Neural cell (in vitro differentiated cells): ENCODE results near the gene ASTN1. TPM values are rescaled to one million over a fixed set of nuclear protein-coding genes. Genes with fewer than 3 reads are reported as not detected.

Experiments
- H2AFZ ChIP-seq: fragments of 200-600, 300-800 bp; sonication (generic), shearing (Covaris generic); 2 replicates; pipeline ENCODE4 v1.6.0; 2014; ENCODE audit warnings: low read depth, mild to moderate bottlenecking, antibody characterized with exemption, low read length, moderate library complexity
- H3F3A ChIP-seq: fragments of 200-600 bp; shearing (Covaris generic); 2 replicates; pipeline ENCODE4 v1.6.1; 2016; ENCODE audit warnings: mild to moderate bottlenecking, moderate library complexity, mixed read lengths, antibody characterized with exemption, low read length; ENCODE audit not compliant: insufficient read depth, poor library complexity, severe bottlenecking
- H3K27ac ChIP-seq: fragments of 200-600, 300-800 bp; sonication (generic), shearing (Covaris generic); 2 replicates; pipeline ENCODE4 v1.5.1; 2014; ENCODE audit warnings: mild to moderate bottlenecking, low read length, moderate library complexity
- H3K27me3 ChIP-seq: fragments of 300-800, 200-600 bp; sonication (generic), shearing (Covaris generic); 2 replicates; pipeline ENCODE4 v1.6.0; 2014; ENCODE audit warnings: mild to moderate bottlenecking, low read depth, low read length, moderate library complexity; ENCODE audit not compliant: insufficient read depth
- H3K36me3 ChIP-seq: fragments of 300-800, 200-600 bp; sonication (generic), shearing (Covaris generic); 2 replicates; pipeline ENCODE4 v1.5.1; 2014; ENCODE audit warnings: mild to moderate bottlenecking, antibody characterized with exemption, low read length, moderate library complexity; ENCODE audit not compliant: insufficient read depth
- H3K4me2 ChIP-seq: fragments of 300-800, 200-600 bp; sonication (generic), shearing (Covaris generic); 2 replicates; pipeline ENCODE4 v1.6.0; 2014; ENCODE audit warnings: mild to moderate bottlenecking, low read length
- H3K4me3 ChIP-seq: fragments of 300-800, 200-600 bp; sonication (generic), shearing (Covaris generic); 2 replicates; pipeline ENCODE4 v1.5.1; 2014; ENCODE audit warnings: mild to moderate bottlenecking, low read length, moderate library complexity
- H3K79me2 ChIP-seq: fragments of 200-600 bp; shearing (Covaris generic); replicated peaks from 2 replicates; pipeline ENCODE4 v1.6.0; 2014; ENCODE audit warnings: mild to moderate bottlenecking, low read length, moderate library complexity; ENCODE audit not compliant: insufficient read depth
- H3K9ac ChIP-seq: fragments of 300-800, 200-600 bp; sonication (generic), shearing (Covaris generic); 2 replicates; pipeline ENCODE4 v1.6.1; 2016; ENCODE audit warnings: mild to moderate bottlenecking, low read length, mixed read lengths
- H3K9me2 ChIP-seq: fragments of 200-600 bp; shearing (Covaris generic); 2 replicates; pipeline ENCODE4 v1.6.1; 2016; ENCODE audit warnings: mild to moderate bottlenecking, low read length, mixed read lengths; ENCODE audit not compliant: insufficient read depth
- H3K9me3 ChIP-seq: fragments of 200-600, 300-800 bp; sonication (generic), shearing (Covaris generic); 2 replicates; pipeline ENCODE4 v1.6.1; 2016; ENCODE audit warnings: mild to moderate bottlenecking, mixed run types, low read length, moderate library complexity, mixed read lengths
- H4K20me1 ChIP-seq: fragments of 200-600 bp; shearing (Covaris generic); 2 replicates; pipeline ENCODE4 v1.6.1; 2016; ENCODE audit warnings: mild to moderate bottlenecking, mixed run types; ENCODE audit not compliant: insufficient read depth
- CTCF ChIP-seq: fragments of 450-650 bp; IDR thresholded peaks from 2 replicates; pipeline ENCODE4 v1.5.1; 2014; ENCODE audit warnings: antibody characterized with exemption, mild to moderate bottlenecking, moderate library complexity; ENCODE audit not compliant: poor library complexity, severe bottlenecking
- EP300 ChIP-seq: fragments of 450-650 bp; conservative IDR thresholded peaks from 2 replicates; pipeline ENCODE4 v1.6.1; 2014; ENCODE audit warnings: antibody characterized with exemption, mild to moderate bottlenecking, moderate library complexity; ENCODE audit not compliant: poor library complexity, severe bottlenecking
- EZH2 ChIP-seq: fragments of 200-600, 300-800 bp; shearing (Covaris generic), sonication (generic); IDR thresholded peaks from 2 replicates; pipeline ENCODE4 v1.6.1; 2014; ENCODE audit warnings: antibody characterized with exemption, low read length, borderline replicate concordance, mild to moderate bottlenecking; ENCODE audit not compliant: insufficient read depth, poor library complexity, severe bottlenecking
- MXI1 ChIP-seq: fragments of 450-650 bp; conservative IDR thresholded peaks from 2 replicates; pipeline ENCODE4 v1.6.1; 2014; ENCODE audit warnings: antibody characterized with exemption, mild to moderate bottlenecking; ENCODE audit not compliant: poor library complexity, severe bottlenecking
- POLR2AphosphoS5 ChIP-seq: IDR thresholded peaks from 2 replicates; pipeline ENCODE4 v1.6.1; 2012
- RAD21 ChIP-seq: fragments of 450-650 bp; conservative IDR thresholded peaks from 2 replicates; pipeline ENCODE4 v1.6.1; 2014; ENCODE audit warnings: antibody characterized with exemption, mild to moderate bottlenecking, moderate library complexity
- REST ChIP-seq: IDR thresholded peaks from 2 replicates; pipeline ENCODE4 v1.6.1; 2012; ENCODE audit warnings: borderline replicate concordance
- SMC3 ChIP-seq: fragments of 450-650 bp; conservative IDR thresholded peaks from 2 replicates; pipeline ENCODE4 v1.6.1; 2014; ENCODE audit warnings: antibody characterized with exemption, mild to moderate bottlenecking, moderate library complexity; ENCODE audit not compliant: poor library complexity
- TAF1 ChIP-seq: IDR thresholded peaks from 2 replicates; pipeline ENCODE4 v1.6.1; 2012; ENCODE audit warnings: low read depth
- polyA plus RNA-seq: library from polyadenylated mRNA; depleted of rRNA; stranded (reverse); fragments of >200 nt; gene quantifications from 2 replicates; pipeline ENCODE4 v1.2.3, GENCODE V29; 2014

Gene ASTN1
- polyA plus RNA-seq, 1 donor from 2014 or later = 33.4 TPM

GRCh38 chr1:177132141-177132540 lies 32.4 kb downstream of the ASTN1 start:
- H3K9me3 ChIP-seq = no peaks in the 10 kb centered on the region
- no peak overlapping the region for H3K4me3 ChIP-seq
- no peaks in the 10 kb centered on the region for H4K20me1 ChIP-seq
- TF ChIP-seq POLR2AphosphoS5 (no peak), SMC3 (no peak), EZH2 (no peak), REST (no peak), EP300 (no peak), CTCF (no peak), RAD21 (no peak), TAF1 (no peak), MXI1 (no peak)
- H2AFZ ChIP-seq = no peak overlapping the region
- peaks cover 10% of the 10 kb centered on the region for H3K36me3 ChIP-seq
- H3K9ac ChIP-seq = no peak overlapping the region
- no peaks in the 10 kb centered on the region for H3K27me3 ChIP-seq
- no peak overlapping the region for H3K27ac ChIP-seq
- H3K4me2 ChIP-seq = no peak overlapping the region
- H3K79me2 ChIP-seq = peaks cover 4% of the 10 kb centered on the region
- H3K9me2 ChIP-seq = no peaks in the 10 kb centered on the region
- H3F3A ChIP-seq = no peaks in the 10 kb centered on the region

GRCh38 chr1:177131723-177132122 lies 32.8 kb downstream of the ASTN1 start:
- Histone ChIP-seq H3K27me3 (no peaks in the 10 kb centered on the region), H3K9me3 (no peaks in the 10 kb centered on the region), H3K27ac (no peak overlapping the region), H3F3A (no peaks in the 10 kb centered on the region), H3K4me3 (no peak overlapping the region), H3K4me2 (no peak overlapping the region), H3K9ac (no peak overlapping the region), H3K9me2 (no peaks in the 10 kb centered on the region), H3K36me3 (peaks cover 10% of the 10 kb centered on the region), H2AFZ (no peak overlapping the region), H4K20me1 (no peaks in the 10 kb centered on the region), H3K79me2 (peaks cover 4% of the 10 kb centered on the region)
- TF ChIP-seq EZH2 = no peak
- no peak for TF ChIP-seq RAD21
- TF ChIP-seq MXI1 = no peak
- TF ChIP-seq CTCF = no peak
- no peak for TF ChIP-seq TAF1
- TF ChIP-seq POLR2AphosphoS5 = no peak
- TF ChIP-seq REST = no peak
- TF ChIP-seq EP300 = no peak
- TF ChIP-seq SMC3 = no peak
